GM23248 (cell line): ENCODE measurements around the gene GARNL3.

Experiments used
- EZH2 ChIP-seq: fragments of 200-600 bp; sonication (generic); IDR thresholded peaks from 2 replicates; pipeline ENCODE4 v1.6.1; 2018; ENCODE audit warnings: antibody characterized with exemption, mild to moderate bottlenecking; ENCODE audit not compliant: insufficient read depth, poor library complexity, severe bottlenecking
- EZH2phosphoT487 ChIP-seq: fragments of 200-600 bp; sonication (generic); IDR thresholded peaks from 2 replicates; pipeline ENCODE4 v1.6.1; 2018; ENCODE audit warnings: antibody characterized with exemption, moderate library complexity, mild to moderate bottlenecking, low read depth; ENCODE audit not compliant: insufficient read depth

DNA sequence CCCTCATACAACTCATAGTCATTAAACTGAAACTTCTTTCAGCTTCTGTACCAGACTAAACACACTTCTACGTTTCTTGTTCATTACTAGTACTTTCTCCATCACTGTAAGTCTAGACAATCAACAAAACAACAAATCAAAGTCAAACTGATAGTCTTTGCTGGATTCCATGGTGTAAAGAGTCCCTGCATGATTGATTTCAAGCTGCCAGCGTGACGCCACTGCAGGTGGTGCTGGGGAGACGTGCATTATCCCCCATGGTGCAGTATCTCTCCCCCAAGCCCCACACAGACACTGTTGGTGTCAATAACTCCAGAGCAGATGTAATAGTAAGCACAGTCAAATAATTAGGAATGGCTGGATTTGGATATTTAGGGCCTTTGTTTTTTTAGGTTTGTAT is 121.7 kb downstream of the GARNL3 start:
- TF ChIP-seq EZH2 (no peak), EZH2phosphoT487 (no peak)
